ENCODE measurements around the gene PGA3. TPM values are rescaled to one million over a fixed set of nuclear protein-coding genes. Genes with fewer than 3 reads are reported as not detected.
"Not testable (repeated sequence)": the region's sequence is repeated elsewhere in the genome, so short reads cannot be mapped to it uniquely, and the experiment has no call there.

Gene PGA3
- polyA plus RNA-seq, 1 of the 3 experiments (the other 2 are of a cell fraction): not detected

GRCh38 chr11:61219016-61219415 lies 15.7 kb downstream of the PGA3 start:
- CTCF ChIA-PET; H3K9me2 ChIP-seq; H3F3A ChIP-seq (replicated peaks; ENCODE audit: insufficient read depth); H3K4me3 ChIP-seq (ENCODE audit: low read depth in 2 of 2, low read length in 1 of 2); H3K79me2 ChIP-seq (ENCODE audit: insufficient read depth); H3K9me3 ChIP-seq; H3K4me2 ChIP-seq; POLR2A ChIA-PET; H2AFZ ChIP-seq (ENCODE audit: low read depth); H4K20me1 ChIP-seq (ENCODE audit: insufficient read depth); H3K9ac ChIP-seq; H3K27me3 ChIP-seq (ENCODE audit: insufficient read depth); DNase-seq; H3K36me3 ChIP-seq (replicated peaks in 1 of 2; ENCODE audit: control insufficient read depth in 1 of 2, insufficient read depth in 2 of 2, low read length in 1 of 2); H3K27ac ChIP-seq (ENCODE audit: low read depth in 2 of 2, low read length in 1 of 2); H3K4me1 ChIP-seq (ENCODE audit: control insufficient read depth in 1 of 2, insufficient read depth in 2 of 2, low read depth in 1 of 2, low read length in 1 of 2): not testable (repeated sequence)
- 48% methylated on average over 4 of the region's 5 CpGs for WGBS (ENCODE audit: low lambda C conversion rate)

DNA sequence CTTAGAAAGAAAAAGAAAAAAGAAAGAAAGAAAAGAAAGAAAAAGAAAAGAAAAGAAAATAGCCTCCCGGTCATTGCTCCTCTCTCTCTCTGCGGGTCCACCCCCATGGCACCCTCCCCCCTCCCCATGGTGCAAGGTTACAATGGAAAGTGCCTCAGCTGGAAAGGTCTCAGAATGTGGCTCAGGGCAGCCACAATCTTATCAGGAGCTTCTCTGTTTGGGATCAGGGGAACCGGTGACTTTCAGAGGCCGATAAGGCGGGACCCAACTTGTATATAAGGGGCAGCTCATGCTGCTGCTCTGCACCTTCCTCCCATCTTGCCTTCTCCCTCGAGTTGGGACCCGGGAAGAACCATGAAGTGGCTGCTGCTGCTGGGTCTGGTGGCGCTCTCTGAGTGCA lies 18.7 kb downstream of the PGA3 start, which contains the start of gene PGA4:
TSS of gene PGA4 (plus strand) at position 301 of the 400 bp plus-strand sequence. CDS start at position 355, 54 bp downstream.
- H3K27ac ChIP-seq (ENCODE audit: low read depth in 2 of 2, low read length in 1 of 2); DNase-seq; H3K4me2 ChIP-seq; H3F3A ChIP-seq (replicated peaks; ENCODE audit: insufficient read depth); H3K9me3 ChIP-seq; H3K4me3 ChIP-seq (ENCODE audit: low read depth in 2 of 2, low read length in 1 of 2); H3K9me2 ChIP-seq; H3K9ac ChIP-seq; H3K36me3 ChIP-seq (replicated peaks in 1 of 2; ENCODE audit: control insufficient read depth in 1 of 2, insufficient read depth in 2 of 2, low read length in 1 of 2); H3K27me3 ChIP-seq (ENCODE audit: insufficient read depth); CTCF ChIA-PET; H4K20me1 ChIP-seq (ENCODE audit: insufficient read depth); POLR2A ChIA-PET; H3K79me2 ChIP-seq (ENCODE audit: insufficient read depth); H3K4me1 ChIP-seq (ENCODE audit: control insufficient read depth in 1 of 2, insufficient read depth in 2 of 2, low read depth in 1 of 2, low read length in 1 of 2); H2AFZ ChIP-seq (ENCODE audit: low read depth): not testable (repeated sequence)
- no CpG with 5 or more reads among the region's 8 CpGs for WGBS (ENCODE audit: low lambda C conversion rate)

DNA sequence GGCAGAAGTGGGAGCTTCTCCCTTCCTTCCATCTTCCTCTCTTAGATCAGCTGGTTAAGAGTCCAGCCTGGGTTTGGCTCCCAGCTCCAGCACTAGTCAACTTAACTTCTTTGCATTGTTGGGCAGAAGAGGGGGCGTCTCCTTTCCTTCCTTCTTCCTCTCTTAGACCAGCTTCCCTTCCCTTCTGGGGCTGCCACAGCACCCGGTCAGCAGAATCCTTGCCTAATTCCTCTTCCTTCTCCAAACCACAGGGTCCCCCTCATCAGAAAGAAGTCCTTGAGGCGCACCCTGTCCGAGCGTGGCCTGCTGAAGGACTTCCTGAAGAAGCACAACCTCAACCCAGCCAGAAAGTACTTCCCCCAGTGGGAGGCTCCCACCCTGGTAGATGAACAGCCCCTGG lies 19.4 kb downstream of the PGA3 start:
- H3K36me3 ChIP-seq (replicated peaks in 1 of 2; ENCODE audit: control insufficient read depth in 1 of 2, insufficient read depth in 2 of 2, low read length in 1 of 2); H3F3A ChIP-seq (replicated peaks; ENCODE audit: insufficient read depth); H3K79me2 ChIP-seq (ENCODE audit: insufficient read depth); POLR2A ChIA-PET; H3K27ac ChIP-seq (ENCODE audit: low read depth in 2 of 2, low read length in 1 of 2); H2AFZ ChIP-seq (ENCODE audit: low read depth); H3K9me3 ChIP-seq; H3K9ac ChIP-seq; H3K4me1 ChIP-seq (ENCODE audit: control insufficient read depth in 1 of 2, insufficient read depth in 2 of 2, low read depth in 1 of 2, low read length in 1 of 2); H3K4me2 ChIP-seq; H4K20me1 ChIP-seq (ENCODE audit: insufficient read depth); DNase-seq; H3K27me3 ChIP-seq (ENCODE audit: insufficient read depth); CTCF ChIA-PET; H3K4me3 ChIP-seq (ENCODE audit: low read depth in 2 of 2, low read length in 1 of 2); H3K9me2 ChIP-seq: not testable (repeated sequence)
- no CpG with 5 or more reads among the region's 5 CpGs for WGBS (ENCODE audit: low lambda C conversion rate)

DNA sequence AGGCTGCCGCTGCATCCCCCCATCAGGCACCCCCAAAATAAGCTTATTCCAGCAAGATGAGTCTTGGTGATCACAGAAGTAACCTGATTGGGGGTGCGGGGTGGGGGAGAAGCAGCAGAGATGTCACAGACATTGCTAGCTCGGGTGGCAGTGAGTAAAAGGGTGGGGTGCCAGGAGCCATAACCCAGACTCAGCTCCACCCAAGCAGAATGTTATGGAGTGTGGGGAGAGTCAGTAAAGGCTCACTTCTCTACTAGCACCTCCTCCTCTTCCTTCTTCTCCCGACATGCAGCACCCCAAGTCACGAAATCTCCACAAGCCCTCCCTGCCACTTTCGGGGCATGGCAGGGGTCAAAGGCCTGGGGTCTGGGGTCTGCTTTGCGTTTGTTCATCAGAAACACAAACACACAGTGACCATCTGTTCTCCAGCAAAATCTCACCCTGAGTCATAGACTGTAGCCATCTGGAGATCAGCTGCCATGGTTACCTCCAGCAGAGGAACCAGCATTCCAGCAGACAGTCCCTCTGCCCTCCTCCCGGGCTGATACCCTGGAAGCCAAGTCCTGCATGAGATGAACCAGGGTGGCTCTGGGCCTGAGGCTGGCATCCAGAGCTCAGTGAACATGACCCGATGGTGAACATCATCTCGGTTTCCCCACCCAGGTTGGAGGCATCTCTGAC lies 23.3 kb downstream of the PGA3 start:
- no CpG with 5 or more reads among the region's 10 CpGs for WGBS (ENCODE audit: low lambda C conversion rate)

DNA sequence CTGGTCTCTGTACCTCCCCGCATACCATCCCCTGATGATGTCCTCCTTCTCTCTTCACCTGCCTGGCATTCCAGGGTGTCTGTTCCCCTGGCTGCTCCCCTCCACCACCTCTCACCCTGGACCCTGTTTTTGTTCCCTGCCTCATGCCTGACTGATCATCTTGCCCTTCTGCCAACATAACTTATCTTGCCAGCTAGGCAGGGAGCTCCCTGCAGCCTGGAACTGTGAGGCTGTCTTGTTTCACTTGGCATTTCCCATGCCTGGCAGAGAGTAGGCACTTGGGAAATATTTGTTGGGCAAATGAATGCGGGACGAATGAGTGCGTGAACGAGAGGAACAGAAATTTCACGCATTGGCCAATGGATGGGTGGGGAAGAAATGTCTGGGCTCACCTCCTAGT lies 26.1 kb downstream of the PGA3 start:
- CTCF ChIA-PET; H3K9me3 ChIP-seq; H3K79me2 ChIP-seq (ENCODE audit: insufficient read depth); H3K9me2 ChIP-seq; POLR2A ChIA-PET; H3K4me3 ChIP-seq (ENCODE audit: low read depth in 2 of 2, low read length in 1 of 2); H2AFZ ChIP-seq (ENCODE audit: low read depth); H3K4me1 ChIP-seq (ENCODE audit: control insufficient read depth in 1 of 2, insufficient read depth in 2 of 2, low read depth in 1 of 2, low read length in 1 of 2); H3K36me3 ChIP-seq (replicated peaks in 1 of 2; ENCODE audit: control insufficient read depth in 1 of 2, insufficient read depth in 2 of 2, low read length in 1 of 2); H3K27me3 ChIP-seq (ENCODE audit: insufficient read depth); H4K20me1 ChIP-seq (ENCODE audit: insufficient read depth); H3K4me2 ChIP-seq; H3K9ac ChIP-seq; H3F3A ChIP-seq (replicated peaks; ENCODE audit: insufficient read depth); DNase-seq; H3K27ac ChIP-seq (ENCODE audit: low read depth in 2 of 2, low read length in 1 of 2): not testable (repeated sequence)
- no CpG with 5 or more reads among the region's 6 CpGs for WGBS (ENCODE audit: low lambda C conversion rate)

More for the DNA sequence above, 23.3 kb downstream of the PGA3 start:
- H3K27ac ChIP-seq (ENCODE audit: low read depth in 2 of 2, low read length in 1 of 2); H3F3A ChIP-seq (replicated peaks; ENCODE audit: insufficient read depth); H3K4me3 ChIP-seq (ENCODE audit: low read depth in 2 of 2, low read length in 1 of 2); H3K9me2 ChIP-seq; H3K4me2 ChIP-seq; H4K20me1 ChIP-seq (ENCODE audit: insufficient read depth); H3K36me3 ChIP-seq (replicated peaks in 1 of 2; ENCODE audit: control insufficient read depth in 1 of 2, insufficient read depth in 2 of 2, low read length in 1 of 2); H3K9me3 ChIP-seq; H3K9ac ChIP-seq; POLR2A ChIA-PET; H3K27me3 ChIP-seq (ENCODE audit: insufficient read depth); CTCF ChIA-PET; H3K4me1 ChIP-seq (ENCODE audit: control insufficient read depth in 1 of 2, insufficient read depth in 2 of 2, low read depth in 1 of 2, low read length in 1 of 2); H3K79me2 ChIP-seq (ENCODE audit: insufficient read depth); DNase-seq; H2AFZ ChIP-seq (ENCODE audit: low read depth): not testable (repeated sequence)

DNA sequence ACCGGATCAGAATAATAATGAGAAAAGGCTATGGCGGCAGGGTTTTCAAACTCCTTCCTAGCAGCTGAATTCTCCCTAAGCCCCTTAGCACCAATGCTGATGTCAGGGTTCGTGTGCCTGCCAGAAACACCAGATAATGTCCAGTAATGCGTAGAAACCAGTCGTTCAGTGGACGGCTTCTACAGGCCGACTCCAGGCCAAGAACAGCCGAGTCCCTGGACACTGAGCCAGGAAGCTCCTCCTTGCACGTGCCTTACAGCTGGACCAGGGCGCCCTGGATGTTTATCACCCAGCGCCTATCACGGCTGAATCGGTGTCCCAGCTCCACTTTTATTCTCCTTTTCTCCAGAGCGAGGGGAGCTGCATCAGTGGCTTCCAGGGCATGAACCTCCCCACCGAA lies 27.7 kb downstream of the PGA3 start:
- WGBS (ENCODE audit: low lambda C conversion rate): no CpG with 5 or more reads among the region's 15 CpGs
- not testable (repeated sequence) for H3K27me3 ChIP-seq (ENCODE audit: insufficient read depth)

More for the DNA sequence above, 27.7 kb downstream of the PGA3 start:
- H3K4me1 ChIP-seq (ENCODE audit: control insufficient read depth in 1 of 2, insufficient read depth in 2 of 2, low read depth in 1 of 2, low read length in 1 of 2); H2AFZ ChIP-seq (ENCODE audit: low read depth); H3K27ac ChIP-seq (ENCODE audit: low read depth in 2 of 2, low read length in 1 of 2); H3K79me2 ChIP-seq (ENCODE audit: insufficient read depth); DNase-seq; H4K20me1 ChIP-seq (ENCODE audit: insufficient read depth); CTCF ChIA-PET; H3K9me3 ChIP-seq; H3K9ac ChIP-seq; POLR2A ChIA-PET; H3K36me3 ChIP-seq (replicated peaks in 1 of 2; ENCODE audit: control insufficient read depth in 1 of 2, insufficient read depth in 2 of 2, low read length in 1 of 2); H3K9me2 ChIP-seq; H3K4me2 ChIP-seq; H3K4me3 ChIP-seq (ENCODE audit: low read depth in 2 of 2, low read length in 1 of 2); H3F3A ChIP-seq (replicated peaks; ENCODE audit: insufficient read depth): not testable (repeated sequence)
